K562 (cell line): Measurements from ENCODE around the gene RNF224. TPM values are rescaled to one million over a fixed set of nuclear protein-coding genes. Genes with fewer than 3 reads are reported as not detected.

ENCODE experiments used
- ATAC-seq: fragments of 200-7000 bp; cut with Tn5 transposase; 3 replicates; pipeline ENCODE4 v1.9.1; 2020; ENCODE audit warnings: moderate library complexity
- BruUV-seq: library from RNA; stranded (reverse); fragments of 400-500 nt; replicated peaks from 2 replicates; lab custom pipeline; 2021; lab: Mats Ljungman, UMichigan
- CTCF ChIA-PET: fragments of 300-600 bp; formaldehyde crosslinking; extraction: SDS; loops from one replicate; lab custom pipeline; 2021; ENCODE audit warnings: low intra/inter-chr PET ratio; lab: Yijun Ruan, JAX
- POLR2A ChIA-PET: fragments of 300-600, 350-650 bp; sonication (Branson Sonifier 250); formaldehyde crosslinking; extraction: SDS; loops from one replicate; lab custom pipeline; 2021; ENCODE audit warnings: antibody characterized with exemption, inconsistent platforms; lab: Yijun Ruan, JAX
- DNase-seq, 4 experiments: peaks; one replicate each; pipeline versions ENCODE4 v3.0.0 to v3.0.0-alpha.2; 2011 to 2018; ENCODE audit warnings: low spot score in 3 of 4, mixed read lengths in 3 of 4; ENCODE audit errors: extremely low read depth in 1 of 4
- FAIRE-seq: peaks from 2 replicates; lab custom pipeline; 2011; peaks lifted over from hg19 to GRCh38; lab: Jason Lieb, UNC
- H2AFZ ChIP-seq: 2 replicates; pipeline ENCODE4 v1.6.0; 2011; ENCODE audit warnings: low read depth, low read length, control low read depth, inconsistent platforms
- H3K27ac ChIP-seq: fragments of 200-600 bp; 3 replicates; pipeline ENCODE4 v1.8.0; 2011; ENCODE audit warnings: low read depth, mild to moderate bottlenecking, control low read depth, inconsistent platforms, low read length, moderate library complexity, mixed read lengths; ENCODE audit errors: extremely low read depth
- H3K27me3 ChIP-seq, 2 experiments: fragments of 300-600 bp in 1 of 2; 2 replicates in 1 of 2; 3 replicates in 1 of 2; pipeline versions ENCODE4 v1.6.0 to v1.8.0; 2011; ENCODE audit warnings: inconsistent platforms in 2 of 2, low read length in 2 of 2, mild to moderate bottlenecking in 1 of 2, mixed read lengths in 1 of 2, moderate library complexity in 1 of 2; ENCODE audit not compliant: control insufficient read depth in 2 of 2, insufficient read depth in 2 of 2
- H3K36me3 ChIP-seq: fragments of 300-600 bp; 3 replicates; pipeline ENCODE4 v1.8.0; 2011; ENCODE audit warnings: mild to moderate bottlenecking, low read length, inconsistent platforms; ENCODE audit not compliant: control insufficient read depth, insufficient read depth
- H3K4me1 ChIP-seq, 2 experiments: fragments of 200-600 bp in 1 of 2; replicated peaks in 1 of 2; 2 replicates in 1 of 2; 3 replicates in 1 of 2; pipeline versions ENCODE4 v1.5.1 to v1.8.0; 2011; ENCODE audit warnings: inconsistent platforms in 2 of 2, low read length in 2 of 2, mild to moderate bottlenecking in 1 of 2, mixed read lengths in 1 of 2, moderate library complexity in 1 of 2; ENCODE audit not compliant: control insufficient read depth in 2 of 2, insufficient read depth in 2 of 2
- H3K4me2 ChIP-seq: 2 replicates; pipeline ENCODE4 v1.6.1; 2011; ENCODE audit warnings: low read length, control low read depth, inconsistent platforms, mixed read lengths; ENCODE audit not compliant: insufficient read depth
- H3K4me3 ChIP-seq: fragments of 200-600 bp; sonication (generic), shearing (Covaris generic); 2 replicates; pipeline ENCODE4 v1.5.1; 2016; ENCODE audit warnings: control low read depth, inconsistent platforms
- H3K79me2 ChIP-seq: fragments of 200-600 bp; 3 replicates; pipeline ENCODE4 v1.8.0; 2011; ENCODE audit warnings: low read length, inconsistent platforms; ENCODE audit not compliant: control insufficient read depth, insufficient read depth
- H3K9ac ChIP-seq, 2 experiments: 2 replicates each; pipeline versions ENCODE4 v1.6.0 to v1.6.1; 2011; ENCODE audit warnings: low read depth in 2 of 2, low read length in 2 of 2, control low read depth in 1 of 2, inconsistent platforms in 1 of 2, mild to moderate bottlenecking in 1 of 2, mixed read lengths in 1 of 2; ENCODE audit not compliant: insufficient read depth in 1 of 2
- H3K9me1 ChIP-seq: one replicate; pipeline ENCODE4 v1.6.0; 2011; ENCODE audit warnings: inconsistent platforms, mild to moderate bottlenecking, low read length, moderate library complexity; ENCODE audit not compliant: control insufficient read depth, insufficient read depth
- H3K9me3 ChIP-seq: replicated peaks from 2 replicates; pipeline ENCODE4 v1.5.1; 2011; ENCODE audit warnings: low read depth, low read length, inconsistent platforms; ENCODE audit not compliant: control insufficient read depth, insufficient read depth
- H4K20me1 ChIP-seq: replicated peaks from 2 replicates; pipeline ENCODE4 v1.6.1; 2011; ENCODE audit warnings: low read length, inconsistent platforms, mixed read lengths; ENCODE audit not compliant: control insufficient read depth, insufficient read depth
- ARID3B ChIP-seq: fragments of 250-450 bp; sonication (Bioruptor Pico); IDR thresholded peaks from 2 replicates; pipeline ENCODE4 v1.4.0; 2020; ENCODE audit warnings: borderline replicate concordance
- BRF2 ChIP-seq: IDR thresholded peaks from 3 replicates; pipeline ENCODE4 v1.6.1; 2011; ENCODE audit warnings: borderline replicate concordance, mild to moderate bottlenecking; ENCODE audit not compliant: insufficient read length, insufficient read depth
- CBFB ChIP-seq: sonication (generic); formaldehyde crosslinking; IDR thresholded peaks from 2 replicates; pipeline ENCODE4 v1.4.0; 2020; ENCODE audit warnings: mild to moderate bottlenecking, missing genetic modification reagents
- FOXO4 ChIP-seq: fragments of 450-650 bp; formaldehyde crosslinking; IDR thresholded peaks from 2 replicates; pipeline ENCODE4 v1.4.0; 2020; ENCODE audit warnings: mild to moderate bottlenecking, moderate library complexity
- GATAD2B ChIP-seq: fragments of 450-650 bp; IDR thresholded peaks from 2 replicates; pipeline ENCODE4 v1.6.1; 2017; ENCODE audit warnings: mild to moderate bottlenecking, borderline replicate concordance
- GTF2E2 ChIP-seq: fragments of 200-800 bp; sonication (Bioruptor generic); IDR thresholded peaks from 2 replicates; pipeline ENCODE4 v1.6.1; 2016; ENCODE audit warnings: missing genetic modification characterization, missing compliant biosample characterization
- HBP1 ChIP-seq: fragments of 450-650 bp; formaldehyde crosslinking; IDR thresholded peaks from 2 replicates; pipeline ENCODE4 v1.4.0; 2022; ENCODE audit warnings: missing genetic modification characterization
- NKRF ChIP-seq: fragments of 450-650 bp; IDR thresholded peaks from 2 replicates; pipeline ENCODE4 v1.6.1; 2016; ENCODE audit warnings: borderline replicate concordance
- PHF8 ChIP-seq: fragments of 200-600 bp; sonication (generic); IDR thresholded peaks from 2 replicates; pipeline ENCODE4 v1.6.1; 2012; ENCODE audit warnings: mixed run types, mild to moderate bottlenecking, inconsistent platforms, low read length, moderate library complexity, borderline replicate concordance
- SAP30 ChIP-seq: fragments of 200-600 bp; sonication (generic); IDR thresholded peaks from 2 replicates; pipeline ENCODE4 v1.6.1; 2012; ENCODE audit warnings: borderline replicate concordance, low read depth, mild to moderate bottlenecking, moderate library complexity, low read length, control low read depth, inconsistent platforms; ENCODE audit not compliant: insufficient read depth, poor library complexity, severe bottlenecking
- TBP ChIP-seq: optimal IDR thresholded peaks from 2 replicates; pipeline ENCODE3; 2011; ENCODE audit warnings: low read depth, low read length, improper control_type of control experiment
- WGBS: fragments of 100-300 bp; shearing (Covaris generic); methylation state at CpG from one replicate; pipeline ENCODE4 v1.1.6; 2016; ENCODE audit warnings: low coverage, mixed read lengths; ENCODE audit not compliant: insufficient coverage; ENCODE audit errors: missing lambda C conversion rate; 5-methylcytosine and 5-hydroxymethylcytosine counted together
- in situ Hi-C: fragments of 300-500 bp; cut with MboI; formaldehyde crosslinking; loops from 4 replicates; pipeline ENCODE4 v1.15.0; 2018; ENCODE audit warnings: inconsistent platforms, mixed read lengths
- intact Hi-C: fragments of 100-400 bp; cut with micrococcal nuclease; formaldehyde crosslinking; loops from 2 replicates; pipeline ENCODE4 v1.14.2; 2022
- polyA plus RNA-seq, 8 experiments: library from polyadenylated mRNA; depleted of rRNA in 4 of 8; stranded (reverse) in 5 of 8; unstranded in 3 of 8; fragments of >200 nt; fragmentation: Nextera tagmentation in 2 of 8; fragmentation: Illumina TruSeq in 1 of 8; extraction: Ambion mirVana in 2 of 8; extraction: Trizol in 1 of 8; gene quantifications; 2 replicates each; pipeline versions ENCODE4 v1.2.1 to v1.2.3, GENCODE V29; 2011 to 2014; ENCODE audit warnings: inconsistent platforms in 1 of 8, missing spikeins in 1 of 8
- total RNA-seq, 7 experiments: library from RNA; depleted of rRNA in 6 of 7; stranded (reverse); fragments of >200 nt in 6 of 7; fragmentation: Illumina TruSeq in 2 of 7; extraction: Trizol in 2 of 7; gene quantifications; 2 replicates each; pipeline versions ENCODE4 v1.2.1 to v1.2.3, GENCODE V29; 2011 to 2021; ENCODE audit warnings: low replicate concordance in 1 of 7

The RNF224 gene
- total and polyA plus RNA-seq, 9 of the 15 experiments (the other 6 are each of a cell fraction or from before 2014, with no cell fraction given) = not detected

GRCh38 chr9:137187386-137187785, 39.9 kb upstream of the RNF224 start (continued):
- TF ChIP-seq BRF2 (no peak), HBP1 (CRISPR knock-in tag) (no peak)

GRCh38 chr9:137188086-137188489, 39.2 kb upstream of the RNF224 start:
- Histone ChIP-seq H3K9me3 (no peaks in the 10 kb centered on the region), H3K4me2 (peak overlapping the region; percentile 98), H3K27ac (peak overlapping the region; percentile 94), H4K20me1 (peaks cover 8% of the 10 kb centered on the region), H3K9me1 (no peaks in the 10 kb centered on the region), H3K79me2 (peaks cover 43% of the 10 kb centered on the region), H3K27me3 (no peaks in the 10 kb centered on the region), H3K36me3 (peaks cover 70% of the 10 kb centered on the region; the same call in 2 of the 3 replicates), H3K9ac (peak overlapping the region; percentile 93 to 96), H3K4me3 (peak overlapping the region; percentile 98), H2AFZ (peak overlapping the region; percentile 87), H3K4me1 (peaks cover 20 to 90% of the 10 kb centered on the region in 2 experiments)
- CTCF ChIA-PET = interaction anchor here (0.6 to 2.5 kb wide), 3 partner anchors 40 to 139 kb away, joined by 3 to 19 read pairs (median 4); partner anchors contain the start of gene RNF224
- BruUV-seq = TSS peak; percentile 85
- FAIRE-seq (no peak), ATAC-seq (peak; percentile 4), DNase-seq (no peak)
- in situ Hi-C loops = loop anchor here (5.0 kb wide), 1 partner anchor 39 kb away; the partner anchor contains the start of genes CYSRT1 and RNF224
- 1% methylated on average over 28 of the region's 31 CpGs for WGBS
- intact Hi-C loops = loop anchor here (1.0 kb wide), 1 partner anchor 39 kb away; the partner anchor contains the start of gene RNF224
- POLR2A ChIA-PET = interaction anchor here (0.5 to 6.7 kb wide), 11 partner anchors 9 to 375 kb away, joined by 3 to 56 read pairs (median 6); partner anchors contain the start of genes NDOR1, NRARP, RNF224 and TMEM203
- TF ChIP-seq SAP30 (peak; percentile 84), GATAD2B (no peak), GTF2E2 (no peak), FOXO4 (CRISPR knock-in tag) (peak; percentile 78; the same call in 1 of the 2 replicates), NKRF (peak; percentile 92), ARID3B (CRISPR knock-in tag) (0 out of 2 replicates have a peak, but pooled peaks have one; percentile 62), PHF8 (peak; percentile 86), TBP (no peak), CBFB (CRISPR knock-in tag) (0 out of 2 replicates have a peak, but pooled peaks have one; percentile 65)
